ENCODE data around the gene FGD6.

DNA sequence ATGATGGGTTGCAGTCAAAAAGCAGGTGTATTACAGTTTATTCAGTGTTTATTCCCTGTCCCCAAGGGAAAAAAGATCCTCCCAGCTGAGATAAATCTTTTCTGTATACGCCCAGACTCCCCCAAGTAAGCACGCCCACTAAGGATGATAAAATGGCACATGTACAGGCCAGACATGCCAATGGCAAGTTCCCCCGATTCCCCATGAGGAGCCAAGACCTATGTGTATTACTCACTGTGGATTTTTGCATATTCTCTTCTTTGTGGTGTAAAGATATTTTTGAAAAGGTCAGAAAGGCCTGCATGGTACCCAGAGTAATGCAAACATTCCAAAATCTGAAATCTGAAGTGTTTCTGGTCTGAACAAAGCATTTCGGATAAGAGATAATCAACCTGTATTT is 166.0 kb downstream of the FGD6 start:
- TF ChIP-seq, protein P1, sequence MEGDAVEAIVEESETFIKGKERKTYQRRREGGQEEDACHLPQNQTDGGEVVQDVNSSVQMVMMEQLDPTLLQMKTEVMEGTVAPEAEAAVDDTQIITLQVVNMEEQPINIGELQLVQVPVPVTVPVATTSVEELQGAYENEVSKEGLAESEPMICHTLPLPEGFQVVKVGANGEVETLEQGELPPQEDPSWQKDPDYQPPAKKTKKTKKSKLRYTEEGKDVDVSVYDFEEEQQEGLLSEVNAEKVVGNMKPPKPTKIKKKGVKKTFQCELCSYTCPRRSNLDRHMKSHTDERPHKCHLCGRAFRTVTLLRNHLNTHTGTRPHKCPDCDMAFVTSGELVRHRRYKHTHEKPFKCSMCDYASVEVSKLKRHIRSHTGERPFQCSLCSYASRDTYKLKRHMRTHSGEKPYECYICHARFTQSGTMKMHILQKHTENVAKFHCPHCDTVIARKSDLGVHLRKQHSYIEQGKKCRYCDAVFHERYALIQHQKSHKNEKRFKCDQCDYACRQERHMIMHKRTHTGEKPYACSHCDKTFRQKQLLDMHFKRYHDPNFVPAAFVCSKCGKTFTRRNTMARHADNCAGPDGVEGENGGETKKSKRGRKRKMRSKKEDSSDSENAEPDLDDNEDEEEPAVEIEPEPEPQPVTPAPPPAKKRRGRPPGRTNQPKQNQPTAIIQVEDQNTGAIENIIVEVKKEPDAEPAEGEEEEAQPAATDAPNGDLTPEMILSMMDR (IDR thresholded peaks at IDR 0.05; ENCODE audit: poor library complexity), result no peak
- TF ChIP-seq EZH2 (IDR thresholded peaks at IDR 0.05; ENCODE audit: borderline replicate concordance) (no peak), EZH2phosphoT487 (IDR thresholded peaks at IDR 0.05; ENCODE audit: low read depth, severe bottlenecking, unreplicated experiment) (no peak)
